MV-4-11 (cell line): ENCODE results near the gene HTR3D.
"Not testable (repeated sequence)": the region's sequence is repeated elsewhere in the genome, so short reads cannot be mapped to it uniquely, and the experiment has no call there.

Experiments
- DNase-seq: peaks from one replicate; lab custom pipeline; 2025; lab: John Stamatoyannopoulos, UW

HTR3D gene

GRCh38 chr3:184031187-184031792 is at the start of gene HTR3D:
Gene HTR3D, plus strand, starts transcription at chr3:184031742. Its CDS starts 0 bp downstream, at chr3:184031742.
- DNase-seq: peak; percentile 50

GRCh38 chr3:183981990-183982644 is 49.4 kb upstream of the HTR3D start:
- DNase-seq: no peak

- DNase-seq: no peak
These were observed 47.3 kb upstream of the HTR3D start for GRCh38 chr3:183984127-183984740.

GRCh38 chr3:183984749-183985729 is 46.5 kb upstream of the HTR3D start:
- DNase-seq: peak; percentile 9

- no peak for DNase-seq
These were observed 44.4 kb upstream of the HTR3D start for GRCh38 chr3:183987000-183987600.

GRCh38 chr3:183988216-183988790 is 43.2 kb upstream of the HTR3D start:
- no peak for DNase-seq

GRCh38 chr3:183991403-183991802 is 40.1 kb upstream of the HTR3D start:
- no peak for DNase-seq

GRCh38 chr3:184001761-184002160 is 29.8 kb upstream of the HTR3D start:
- no peak for DNase-seq

GRCh38 chr3:184002469-184002868 is 29.1 kb upstream of the HTR3D start:
- DNase-seq: no peak

- no peak for DNase-seq
These were observed 28.2 kb upstream of the HTR3D start for GRCh38 chr3:184003187-184003967.

- no peak for DNase-seq
These were observed 27.1 kb upstream of the HTR3D start for GRCh38 chr3:184004476-184004875.

GRCh38 chr3:184005941-184006507 is 25.5 kb upstream of the HTR3D start:
- peak; percentile 20 for DNase-seq

GRCh38 chr3:184007143-184007813 is 24.3 kb upstream of the HTR3D start:
- DNase-seq: not testable (repeated sequence)

- DNase-seq: no peak
These were observed 23.4 kb upstream of the HTR3D start for GRCh38 chr3:184008161-184008560.

- DNase-seq: no peak
These were observed 20.2 kb upstream of the HTR3D start for GRCh38 chr3:184011230-184011876.

GRCh38 chr3:184011937-184012889 is 19.3 kb upstream of the HTR3D start:
- DNase-seq: no peak

GRCh38 chr3:184015381-184016019 is 16.0 kb upstream of the HTR3D start:
- DNase-seq: no peak
